Measurements from ENCODE around the gene PLIN5. TPM values are rescaled to one million over a fixed set of nuclear protein-coding genes. Genes with fewer than 3 reads are reported as not detected.

Gene PLIN5
- total and polyA plus RNA-seq, 10 of the 15 experiments (the other 5 are each of a cell fraction or from before 2014, with no cell fraction given), result 0.15 to 0.33 TPM; not detected in 8

DNA sequence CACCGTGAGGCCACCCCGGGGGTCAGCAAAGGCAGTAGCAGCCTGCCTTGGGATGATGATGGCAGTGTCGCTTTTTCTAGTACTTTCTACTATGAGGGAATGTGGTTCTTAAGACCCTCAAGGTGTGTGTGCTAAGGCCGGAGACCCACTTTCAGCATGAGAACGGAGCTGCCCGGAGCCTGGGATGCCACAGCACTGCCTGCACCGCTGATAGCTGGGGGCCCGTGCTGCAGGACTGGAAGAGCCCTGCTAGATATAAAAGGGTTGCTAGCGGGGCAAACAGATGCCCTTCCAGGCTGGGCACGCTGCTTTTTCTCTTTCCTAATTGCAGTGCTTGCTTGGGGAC lies 31.2 kb downstream of the PLIN5 start:
- FAIRE-seq, result no peak
- no peak overlapping the region for H3K4me3 ChIP-seq
- no peaks in the 10 kb centered on the region for H3K4me1 ChIP-seq (ENCODE audit: control insufficient read depth, insufficient read depth, low read length)
- H2AFZ ChIP-seq (ENCODE audit: control insufficient read depth, low read depth, low read length), result no peak overlapping the region
- in situ Hi-C loops (cut with MboI), result no loop called here
- no peak overlapping the region for H3K27ac ChIP-seq (ENCODE audit: control insufficient read depth, insufficient read depth)
- no peaks in the 10 kb centered on the region for H3K79me2 ChIP-seq (ENCODE audit: control insufficient read depth, insufficient read depth, low read length)
- no peaks in the 10 kb centered on the region for H4K20me1 ChIP-seq (ENCODE audit: control insufficient read depth, insufficient read depth)
- ChIA-PET POLR2A (no interaction called here), SMC1A (ENCODE audit: uncharacterized antibody, unreplicated experiment) (no interaction called here), RAD21 (ENCODE audit: unreplicated experiment) (no interaction called here), CTCF (no interaction called here)
- no TSS peak for BruUV-seq (replicated peaks)
- 93% methylated on average over 10 of the region's 10 CpGs for WGBS (ENCODE audit: insufficient coverage, insufficient replicate concordance, low lambda C conversion rate, missing lambda C conversion rate)
- no peak for ATAC-seq
- intact Hi-C loops (cut with micrococcal nuclease; ENCODE audit: unreplicated experiment), result no loop called here
- H3K9ac ChIP-seq (ENCODE audit: control insufficient read depth, insufficient read depth, low read length), result no peak overlapping the region
- no peaks in the 10 kb centered on the region; a peak in 1 of 4 replicates for H3K36me3 ChIP-seq (ENCODE audit: control insufficient read depth in 2 of 2, insufficient read depth in 2 of 2, low read length in 1 of 2)
- TF ChIP-seq HDAC6 (IDR thresholded peaks at IDR 0.05; ENCODE audit: unreplicated experiment) (no peak), TAF1 (IDR thresholded peaks at IDR 0.05; ENCODE audit: borderline replicate concordance, low read depth, low read length) (no peak), ATF2 (IDR thresholded peaks at IDR 0.05; ENCODE audit: low read length) (no peak), MTA2 (IDR thresholded peaks at IDR 0.05; ENCODE audit: low read depth) (no peak), SMC3 (IDR thresholded peaks at IDR 0.05; ENCODE audit: borderline replicate concordance, low read length) (no peak), TBL1XR1 (IDR thresholded peaks at IDR 0.05; ENCODE audit: low read depth, low read length) (no peak), CBX5 (IDR thresholded peaks at IDR 0.05; ENCODE audit: low read depth) (no peak), STAT1 (conservative IDR thresholded peaks at IDR 0.05) (no peak), KAT2A (conservative IDR thresholded peaks at IDR 0.05; ENCODE audit: control insufficient read depth, low read depth, low read length) (no peak), SPI1 (IDR thresholded peaks at IDR 0.05; ENCODE audit: borderline replicate concordance, insufficient read depth, low read depth, low read length) (no peak), EED (IDR thresholded peaks at IDR 0.05; ENCODE audit: low read depth) (no peak), ATF3 (IDR thresholded peaks at IDR 0.05; ENCODE audit: borderline replicate concordance, extremely low read depth, low read depth, low read length) (no peak), FOXM1 (IDR thresholded peaks at IDR 0.05; ENCODE audit: low read depth, low read length) (no peak), JUND (IDR thresholded peaks at IDR 0.05; ENCODE audit: low read depth, low read length) (no peak), NBN (IDR thresholded peaks at IDR 0.05) (no peak), RELA (IDR thresholded peaks at IDR 0.05; ENCODE audit: borderline replicate concordance, partially characterized antibody) (no peak), USF1 (IDR thresholded peaks at IDR 0.05; ENCODE audit: borderline replicate concordance, extremely low read length, insufficient read depth, low read depth, low read length) (no peak)
- TF ChIP-seq, protein P1, sequence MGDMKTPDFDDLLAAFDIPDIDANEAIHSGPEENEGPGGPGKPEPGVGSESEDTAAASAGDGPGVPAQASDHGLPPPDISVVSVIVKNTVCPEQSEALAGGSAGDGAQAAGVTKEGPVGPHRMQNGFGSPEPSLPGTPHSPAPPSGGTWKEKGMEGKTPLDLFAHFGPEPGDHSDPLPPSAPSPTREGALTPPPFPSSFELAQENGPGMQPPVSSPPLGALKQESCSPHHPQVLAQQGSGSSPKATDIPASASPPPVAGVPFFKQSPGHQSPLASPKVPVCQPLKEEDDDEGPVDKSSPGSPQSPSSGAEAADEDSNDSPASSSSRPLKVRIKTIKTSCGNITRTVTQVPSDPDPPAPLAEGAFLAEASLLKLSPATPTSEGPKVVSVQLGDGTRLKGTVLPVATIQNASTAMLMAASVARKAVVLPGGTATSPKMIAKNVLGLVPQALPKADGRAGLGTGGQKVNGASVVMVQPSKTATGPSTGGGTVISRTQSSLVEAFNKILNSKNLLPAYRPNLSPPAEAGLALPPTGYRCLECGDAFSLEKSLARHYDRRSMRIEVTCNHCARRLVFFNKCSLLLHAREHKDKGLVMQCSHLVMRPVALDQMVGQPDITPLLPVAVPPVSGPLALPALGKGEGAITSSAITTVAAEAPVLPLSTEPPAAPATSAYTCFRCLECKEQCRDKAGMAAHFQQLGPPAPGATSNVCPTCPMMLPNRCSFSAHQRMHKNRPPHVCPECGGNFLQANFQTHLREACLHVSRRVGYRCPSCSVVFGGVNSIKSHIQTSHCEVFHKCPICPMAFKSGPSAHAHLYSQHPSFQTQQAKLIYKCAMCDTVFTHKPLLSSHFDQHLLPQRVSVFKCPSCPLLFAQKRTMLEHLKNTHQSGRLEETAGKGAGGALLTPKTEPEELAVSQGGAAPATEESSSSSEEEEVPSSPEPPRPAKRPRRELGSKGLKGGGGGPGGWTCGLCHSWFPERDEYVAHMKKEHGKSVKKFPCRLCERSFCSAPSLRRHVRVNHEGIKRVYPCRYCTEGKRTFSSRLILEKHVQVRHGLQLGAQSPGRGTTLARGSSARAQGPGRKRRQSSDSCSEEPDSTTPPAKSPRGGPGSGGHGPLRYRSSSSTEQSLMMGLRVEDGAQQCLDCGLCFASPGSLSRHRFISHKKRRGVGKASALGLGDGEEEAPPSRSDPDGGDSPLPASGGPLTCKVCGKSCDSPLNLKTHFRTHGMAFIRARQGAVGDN (IDR thresholded peaks at IDR 0.05), result no peak
- DNase-seq (ENCODE audit: low read depth, low spot score), result no peak
- no peaks in the 10 kb centered on the region for H3K27me3 ChIP-seq (replicated peaks in 1 of 2; ENCODE audit: control insufficient read depth in 2 of 2, insufficient read depth in 2 of 2, low read length in 1 of 2)
- no peak overlapping the region for H3K4me2 ChIP-seq (ENCODE audit: control insufficient read depth, insufficient read depth)
- H3K9me3 ChIP-seq (replicated peaks; ENCODE audit: control insufficient read depth, insufficient read depth, low read length), result no peaks in the 10 kb centered on the region
